Hematopoietic multipotent progenitor cell treated with erythropoietin and hydrocortisone succinate and interleukin-3 and kit ligand, for 15 days (in vitro differentiated cells): Measurements from ENCODE around the gene MKRN1.
"Not testable (repeated sequence)": the region's sequence is repeated elsewhere in the genome, so short reads cannot be mapped to it uniquely, and the experiment has no call there.

Source experiments
- DNase-seq: peaks from one replicate; pipeline ENCODE4 v3.0.0-alpha.2; 2015; ENCODE audit warnings: low spot score

The MKRN1 gene

GRCh38 chr7:140484951-140485499 is 5.7 kb upstream of the MKRN1 start:
- DNase-seq = no peak

- DNase-seq = no peak
These were observed 5.2 kb upstream of the MKRN1 start for GRCh38 chr7:140484479-140484878.

GRCh38 chr7:140479739-140480084 is 407 bp upstream of the MKRN1 start:
- no peak for DNase-seq

GRCh38 chr7:140478246-140479061 is 851 bp downstream of the MKRN1 start:
- DNase-seq = peak; percentile 38

GRCh38 chr7:140476698-140477261 is 2.5 kb downstream of the MKRN1 start:
- no peak for DNase-seq

- DNase-seq = peak; percentile 81
These were observed 3.5 kb downstream of the MKRN1 start for GRCh38 chr7:140475747-140476333.

- no peak for DNase-seq
These were observed 16.2 kb downstream of the MKRN1 start for GRCh38 chr7:140463111-140463510.

- DNase-seq = no peak
These were observed 20.4 kb downstream of the MKRN1 start for GRCh38 chr7:140458916-140459315.

- no peak for DNase-seq
These were observed 21.1 kb downstream of the MKRN1 start for GRCh38 chr7:140458201-140458600.

- DNase-seq = no peak
These were observed 22.7 kb downstream of the MKRN1 start for GRCh38 chr7:140456551-140457051.

GRCh38 chr7:140455743-140456142 is 23.6 kb downstream of the MKRN1 start:
- DNase-seq = no peak

GRCh38 chr7:140454657-140455015 is 24.7 kb downstream of the MKRN1 start:
- DNase-seq = no peak

- not testable (repeated sequence) for DNase-seq
These were observed 25.3 kb downstream of the MKRN1 start for GRCh38 chr7:140453785-140454656.

GRCh38 chr7:140453273-140453672 is 26.0 kb downstream of the MKRN1 start:
- no peak for DNase-seq

- DNase-seq = no peak
These were observed 27.6 kb downstream of the MKRN1 start for GRCh38 chr7:140451716-140452115.

GRCh38 chr7:140448781-140449480 is 30.4 kb downstream of the MKRN1 start:
- no peak for DNase-seq

- DNase-seq = no peak
These were observed 31.5 kb downstream of the MKRN1 start for GRCh38 chr7:140447841-140448240.

- DNase-seq = no peak
These were observed 32.8 kb downstream of the MKRN1 start for GRCh38 chr7:140446467-140446866.

- no peak for DNase-seq
These were observed 37.8 kb downstream of the MKRN1 start for GRCh38 chr7:140441519-140441918.

- DNase-seq = no peak
These were observed 38.7 kb downstream of the MKRN1 start for GRCh38 chr7:140440593-140440992.

- DNase-seq = no peak
These were observed 39.9 kb downstream of the MKRN1 start for GRCh38 chr7:140439359-140439758.
